Natural killer cell (primary cell): ENCODE data around the gene TLX1. TPM values are rescaled to one million over a fixed set of nuclear protein-coding genes. Genes with fewer than 3 reads are reported as not detected.

Experiments used
- ATAC-seq, 3 donors: fragments of 150-1000 bp in 2 of 3; fragments of 200-7000 bp in 1 of 3; cut with Tn5 transposase; 1 replicate in 1 of 3; 2 replicates in 2 of 3; pipeline ENCODE4 v1.10.0; 2021; ENCODE audit warnings: mild to moderate bottlenecking in 2 of 3, moderate library complexity in 2 of 3
- DNase-seq, 2 donors: peaks; one replicate each; pipeline versions ENCODE4 v3.0.0 to v3.0.0-alpha.2; 2013 to 2021; ENCODE audit warnings: mixed read lengths in 1 of 2
- H3K27ac ChIP-seq: one replicate; pipeline ENCODE4 v1.5.1; 2013; ENCODE audit warnings: mild to moderate bottlenecking, low read length
- H3K27me3 ChIP-seq: one replicate; pipeline ENCODE4 v1.6.1; 2013; ENCODE audit warnings: low read length; ENCODE audit not compliant: control insufficient read depth, insufficient read depth
- H3K36me3 ChIP-seq: one replicate; pipeline ENCODE4 v1.6.1; 2013; ENCODE audit warnings: low read length; ENCODE audit not compliant: control insufficient read depth, insufficient read depth
- H3K4me1 ChIP-seq: one replicate; pipeline ENCODE4 v1.6.1; 2013; ENCODE audit warnings: low read length; ENCODE audit not compliant: control insufficient read depth, insufficient read depth
- H3K4me3 ChIP-seq: one replicate; pipeline ENCODE4 v1.5.1; 2013; ENCODE audit warnings: low read length
- H3K9me3 ChIP-seq: one replicate; pipeline ENCODE4 v1.6.1; 2013; ENCODE audit warnings: low read length; ENCODE audit not compliant: control insufficient read depth, insufficient read depth
- H3K27ac Mint-ChIP-seq, 2 donors: one replicate each; pipeline ENCODE4 v1.8.0; 2022; ENCODE audit warnings: mild to moderate bottlenecking in 2 of 2, mixed read lengths in 2 of 2, moderate library complexity in 1 of 2
- H3K27me3 Mint-ChIP-seq, 2 donors: one replicate each; pipeline ENCODE4 v1.8.0; 2022; ENCODE audit warnings: low read depth in 2 of 2, mixed read lengths in 2 of 2
- H3K36me3 Mint-ChIP-seq: one replicate; pipeline ENCODE4 v1.8.0; 2022; ENCODE audit warnings: mixed read lengths
- H3K4me1 Mint-ChIP-seq, 2 donors: one replicate each; pipeline ENCODE4 v1.8.0; 2022; ENCODE audit warnings: mixed read lengths in 2 of 2
- H3K4me3 Mint-ChIP-seq: one replicate; pipeline ENCODE4 v1.8.0; 2022; ENCODE audit warnings: mild to moderate bottlenecking, moderate library complexity, mixed read lengths
- H3K9me3 Mint-ChIP-seq, 2 donors: one replicate each; pipeline ENCODE4 v1.8.0; 2022; ENCODE audit warnings: mixed read lengths in 2 of 2
- CTCF ChIP-seq: fragments of 200-600 bp; IDR thresholded peaks from one replicate; pipeline ENCODE4 v1.8.0; 2022; ENCODE audit warnings: antibody characterized with exemption
- WGBS: methylation state at CpG from one replicate; pipeline ENCODE4 v1.1.7; 2013; ENCODE audit warnings: missing lambda C conversion rate; ENCODE audit not compliant: insufficient coverage; 5-methylcytosine and 5-hydroxymethylcytosine counted together
- intact Hi-C: fragments of 100-400 bp; cut with micrococcal nuclease; formaldehyde crosslinking; loops from one replicate; pipeline ENCODE4 v1.14.2; 2022
- total RNA-seq, 4 donors: library from RNA; stranded (reverse); fragments of 120-200 nt in 1 of 4; gene quantifications; one replicate each; pipeline versions ENCODE4 v1.2.3 to v1.2.4, GENCODE V29; 2013 to 2022

The TLX1 gene
- total RNA-seq, 3 donors from 2014 or later (not counting 1 experiment from before 2014, with no cell fraction given), result not detected

DNA sequence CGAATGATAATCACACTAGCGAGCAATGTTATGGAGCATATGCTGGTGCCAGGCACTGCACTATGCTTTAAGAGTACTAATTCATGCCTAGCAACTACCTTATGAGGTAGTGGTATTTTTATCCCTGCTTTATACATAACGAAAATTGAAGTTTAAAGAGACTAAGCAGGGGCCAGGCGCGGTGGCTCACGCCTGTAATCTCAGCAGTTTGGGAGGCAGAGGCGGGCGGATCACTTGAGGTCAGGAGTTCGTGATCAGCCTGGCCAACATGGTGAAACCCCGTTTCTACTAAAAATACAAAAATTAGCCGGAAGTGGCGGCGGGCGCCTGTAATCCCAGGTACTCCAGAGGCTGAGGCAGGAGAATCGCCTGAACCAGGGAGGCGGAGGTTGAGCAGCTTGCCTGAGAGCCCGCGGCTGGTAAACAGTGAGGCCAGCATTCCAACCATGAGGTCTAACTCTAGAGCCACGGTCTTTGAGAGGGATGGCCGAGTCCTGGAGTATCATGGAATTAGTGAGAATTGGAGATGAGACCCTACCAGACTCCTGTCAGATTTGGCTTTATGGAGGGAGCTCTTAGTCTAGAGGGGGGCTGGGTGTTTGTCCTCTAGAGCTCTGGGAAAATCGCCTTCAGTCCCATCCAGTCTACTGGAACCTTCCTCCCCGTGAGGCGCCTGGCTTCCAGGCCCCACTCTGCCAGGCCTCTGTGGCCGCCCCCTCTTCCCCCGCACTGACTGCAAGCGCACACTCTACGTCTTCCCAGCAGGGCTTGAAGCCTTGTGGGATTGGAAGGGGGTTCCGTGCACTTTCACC is 11.6 kb downstream of the TLX1 start:
- 26% methylated on average over 27 of the region's 28 CpGs for WGBS

DNA sequence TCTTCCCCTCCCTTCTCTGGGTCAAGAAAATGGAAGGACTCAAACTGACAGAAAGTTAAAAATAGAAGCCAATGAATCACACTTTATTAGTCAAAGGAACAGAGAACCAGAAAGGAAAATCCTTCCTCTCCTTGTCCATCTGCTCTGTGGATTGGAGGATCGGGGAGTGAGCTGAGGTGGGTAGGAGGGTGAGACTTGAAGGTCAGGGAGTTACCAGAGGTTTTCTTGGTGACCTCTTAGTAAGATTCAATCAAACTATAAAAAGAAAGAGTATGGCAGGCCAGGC is 12.2 kb downstream of the TLX1 start:
- Mint-ChIP-seq H3K27me3 (peaks cover 59 to 75% of the 10 kb centered on the region in 2 donors), H3K36me3 (no peaks in the 10 kb centered on the region), H3K4me3 (no peak overlapping the region), H3K27ac (no peak overlapping the region), H3K9me3 (no peaks in the 10 kb centered on the region), H3K4me1 (peaks cover 0 to 5% of the 10 kb centered on the region in 2 donors)
- Histone ChIP-seq H3K4me3 (no peak overlapping the region), H3K4me1 (peaks cover 19% of the 10 kb centered on the region), H3K27ac (no peak overlapping the region), H3K27me3 (peaks cover 74% of the 10 kb centered on the region), H3K9me3 (no peaks in the 10 kb centered on the region), H3K36me3 (no peaks in the 10 kb centered on the region)
- no peak for ATAC-seq
- intact Hi-C loops, result loop anchor here (2.0 kb wide), 1 partner anchor 100 kb away; no protein-coding TSS in a partner anchor
- no peak for DNase-seq
- no CpG with 5 or more reads among the region's 1 CpG for WGBS
- no peak for TF ChIP-seq CTCF

More for the DNA sequence above, 11.6 kb downstream of the TLX1 start:
- Mint-ChIP-seq H3K36me3 (no peaks in the 10 kb centered on the region), H3K9me3 (no peaks in the 10 kb centered on the region), H3K27ac (no peak overlapping the region), H3K27me3 (peaks cover 59 to 76% of the 10 kb centered on the region in 2 donors), H3K4me1 (peaks cover 0 to 5% of the 10 kb centered on the region in 2 donors), H3K4me3 (no peak overlapping the region)
- Histone ChIP-seq H3K4me3 (no peak overlapping the region), H3K36me3 (no peaks in the 10 kb centered on the region), H3K4me1 (peaks cover 19% of the 10 kb centered on the region), H3K9me3 (no peaks in the 10 kb centered on the region), H3K27me3 (peaks cover 73% of the 10 kb centered on the region), H3K27ac (no peak overlapping the region)
- DNase-seq (no peak), ATAC-seq (peak in 2 of 3 donors; percentile 10)
- intact Hi-C loops, result loop anchor here (1.0 to 2.0 kb wide), 2 partner anchors 47 to 100 kb away; no protein-coding TSS in a partner anchor
- TF ChIP-seq CTCF, result peak; percentile 20

DNA sequence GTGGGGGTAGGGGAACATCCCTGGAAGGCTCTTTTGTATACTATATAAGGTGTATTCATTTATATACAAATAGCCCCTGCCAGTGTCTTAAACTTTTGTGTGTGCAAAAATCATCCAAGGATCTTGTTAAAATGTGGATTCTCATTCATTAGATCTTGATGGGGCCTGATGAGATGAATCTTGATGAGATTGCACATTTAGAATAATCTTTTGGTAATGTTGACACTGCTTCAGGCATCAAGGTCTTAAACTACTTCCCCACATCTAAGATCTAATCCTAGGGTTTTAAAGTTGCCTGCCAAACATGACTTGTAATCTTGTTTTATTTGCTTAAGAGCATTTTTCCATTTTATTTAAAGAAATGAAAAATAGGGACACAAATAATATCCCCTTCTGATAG is 13.0 kb downstream of the TLX1 start:
- DNase-seq, result no peak

More for the DNA sequence above, 13.0 kb downstream of the TLX1 start:
- no peaks in the 10 kb centered on the region for H3K36me3 ChIP-seq
- Mint-ChIP-seq H3K4me1 (peaks cover 0 to 5% of the 10 kb centered on the region in 2 donors), H3K36me3 (no peaks in the 10 kb centered on the region), H3K9me3 (no peaks in the 10 kb centered on the region), H3K27me3 (peaks cover 59 to 73% of the 10 kb centered on the region in 2 donors), H3K4me3 (no peak overlapping the region), H3K27ac (no peak overlapping the region)
- peaks cover 19% of the 10 kb centered on the region for H3K4me1 ChIP-seq
- no peak for ATAC-seq
- no peak overlapping the region for H3K27ac ChIP-seq
- no peak for TF ChIP-seq CTCF
- no peak overlapping the region for H3K4me3 ChIP-seq
- no peaks in the 10 kb centered on the region for H3K9me3 ChIP-seq
- peaks cover 66% of the 10 kb centered on the region for H3K27me3 ChIP-seq
- intact Hi-C loops, result no loop called here
